H9 (cell line): ENCODE results near the gene GRID1. TPM values are rescaled to one million over a fixed set of nuclear protein-coding genes. Genes with fewer than 3 reads are reported as not detected.

Source experiments
- DNase-seq: peaks from one replicate; pipeline ENCODE4 v3.0.0-alpha.2; 2017
- H2AFZ ChIP-seq: one replicate; pipeline ENCODE4 v1.6.1; 2013; ENCODE audit warnings: mild to moderate bottlenecking, low read length, control low read depth, moderate library complexity
- H2AK5ac ChIP-seq: 2 replicates; pipeline ENCODE4 v1.6.1; 2013; ENCODE audit warnings: low read length, control low read depth, mixed read lengths; ENCODE audit not compliant: insufficient read length
- H2BK120ac ChIP-seq: one replicate; pipeline ENCODE4 v1.6.1; 2013; ENCODE audit warnings: low read depth, mild to moderate bottlenecking, low read length, control low read depth, inconsistent platforms; ENCODE audit not compliant: poor library complexity, severe bottlenecking
- H2BK12ac ChIP-seq: 2 replicates; pipeline ENCODE4 v1.6.1; 2013; ENCODE audit warnings: low read length, control low read depth, mixed read lengths, low read depth; ENCODE audit not compliant: insufficient read length
- H2BK15ac ChIP-seq: 2 replicates; pipeline ENCODE4 v1.6.1; 2013; ENCODE audit warnings: low read depth, low read length, control low read depth
- H2BK20ac ChIP-seq: one replicate; pipeline ENCODE4 v1.6.1; 2013; ENCODE audit warnings: low read depth, mild to moderate bottlenecking, low read length, control low read depth, inconsistent platforms; ENCODE audit not compliant: poor library complexity, severe bottlenecking
- H2BK5ac ChIP-seq: 2 replicates; pipeline ENCODE4 v1.6.1; 2013; ENCODE audit warnings: low read length, control low read depth, mixed read lengths; ENCODE audit not compliant: insufficient read length
- H3K14ac ChIP-seq: 2 replicates; pipeline ENCODE4 v1.6.1; 2013; ENCODE audit warnings: low read length, control low read depth; ENCODE audit not compliant: insufficient read depth
- H3K18ac ChIP-seq: 2 replicates; pipeline ENCODE4 v1.6.1; 2013; ENCODE audit warnings: low read depth, mild to moderate bottlenecking, mixed read lengths, low read length, control low read depth; ENCODE audit not compliant: insufficient read length
- H3K23ac ChIP-seq: 2 replicates; pipeline ENCODE4 v1.6.1; 2013; ENCODE audit warnings: low read length, control low read depth, mixed read lengths, low read depth; ENCODE audit not compliant: insufficient read length
- H3K23me2 ChIP-seq: 2 replicates; pipeline ENCODE4 v1.6.1; 2013; ENCODE audit warnings: low read depth, mild to moderate bottlenecking, mixed read lengths, low read length, control low read depth; ENCODE audit not compliant: insufficient read length, poor library complexity, severe bottlenecking
- H3K27ac ChIP-seq: 2 replicates; pipeline ENCODE4 v1.5.1; 2013; ENCODE audit warnings: low read length, control low read depth, mixed read lengths, low read depth; ENCODE audit not compliant: insufficient read length
- H3K27me3 ChIP-seq: 2 replicates; pipeline ENCODE4 v1.6.1; 2013; ENCODE audit warnings: low read length, control low read depth, inconsistent platforms; ENCODE audit not compliant: insufficient read depth
- H3K4ac ChIP-seq: 2 replicates; pipeline ENCODE4 v1.6.1; 2013; ENCODE audit warnings: low read depth, mild to moderate bottlenecking, control low read depth, inconsistent platforms, low read length, moderate library complexity
- H3K4me1 ChIP-seq: 2 replicates; pipeline ENCODE4 v1.6.1; 2013; ENCODE audit warnings: low read length, control low read depth, inconsistent platforms; ENCODE audit not compliant: insufficient read depth
- H3K4me2 ChIP-seq: 2 replicates; pipeline ENCODE4 v1.6.1; 2013; ENCODE audit warnings: low read length, control low read depth, mixed read lengths; ENCODE audit not compliant: insufficient read length, insufficient read depth
- H3K56ac ChIP-seq: 2 replicates; pipeline ENCODE4 v1.6.1; 2013; ENCODE audit warnings: low read depth, mild to moderate bottlenecking, mixed read lengths, low read length, control low read depth; ENCODE audit not compliant: insufficient read length
- H3K79me1 ChIP-seq: 2 replicates; pipeline ENCODE4 v1.6.1; 2013; ENCODE audit warnings: low read depth, mild to moderate bottlenecking, moderate library complexity, low read length, control low read depth, inconsistent platforms; ENCODE audit not compliant: insufficient read depth, poor library complexity, severe bottlenecking
- H3K79me2 ChIP-seq: 2 replicates; pipeline ENCODE4 v1.6.1; 2013; ENCODE audit warnings: low read length, control low read depth, inconsistent platforms; ENCODE audit not compliant: insufficient read depth
- H3K9ac ChIP-seq: 2 replicates; pipeline ENCODE4 v1.6.1; 2013; ENCODE audit warnings: low read length, control low read depth, mixed read lengths; ENCODE audit not compliant: insufficient read length; ENCODE audit errors: extremely low read depth
- H3K9me3 ChIP-seq: one replicate; pipeline ENCODE4 v1.6.1; 2013; ENCODE audit warnings: low read depth, low read length, inconsistent platforms; ENCODE audit not compliant: control insufficient read depth
- H3T11ph ChIP-seq: one replicate; pipeline ENCODE4 v1.6.1; 2013; ENCODE audit warnings: mild to moderate bottlenecking, low read length, control low read depth, inconsistent platforms
- H4K20me1 ChIP-seq: one replicate; pipeline ENCODE4 v1.6.1; 2013; ENCODE audit not compliant: control insufficient read depth, insufficient read length, insufficient read depth
- H4K5ac ChIP-seq: 2 replicates; pipeline ENCODE4 v1.6.1; 2013; ENCODE audit warnings: low read depth, mild to moderate bottlenecking, mixed read lengths, low read length, control low read depth; ENCODE audit not compliant: insufficient read length
- H4K8ac ChIP-seq: replicated peaks from 2 replicates; pipeline ENCODE4 v1.6.1; 2013; ENCODE audit warnings: low read length, control low read depth, mixed read lengths, low read depth; ENCODE audit not compliant: insufficient read length
- H4K91ac ChIP-seq: 2 replicates; pipeline ENCODE4 v1.6.1; 2013; ENCODE audit warnings: low read depth, mild to moderate bottlenecking, moderate library complexity, mixed read lengths, low read length, control low read depth; ENCODE audit not compliant: insufficient read length
- H3K27ac Mint-ChIP-seq, 3 experiments: 2 replicates in 2 of 3; 3 replicates in 1 of 3; pipeline ENCODE4 v1.8.0; 2020 to 2021; ENCODE audit warnings: mixed read lengths in 3 of 3, mild to moderate bottlenecking in 1 of 3, moderate library complexity in 1 of 3
- H3K27me3 Mint-ChIP-seq: 2 replicates; pipeline ENCODE4 v1.8.0; 2021; ENCODE audit warnings: low read depth, mild to moderate bottlenecking, moderate library complexity, mixed read lengths
- H3K36me3 Mint-ChIP-seq, 3 experiments: 2 replicates in 2 of 3; 3 replicates in 1 of 3; pipeline ENCODE4 v1.8.0; 2020 to 2021; ENCODE audit warnings: low read depth in 3 of 3, mixed read lengths in 3 of 3; ENCODE audit not compliant: insufficient read depth in 1 of 3
- H3K4me1 Mint-ChIP-seq, 2 experiments: 2 replicates each; pipeline ENCODE4 v1.8.0; 2020; ENCODE audit warnings: mixed read lengths in 2 of 2
- H3K4me3 Mint-ChIP-seq, 2 experiments: 2 replicates in 1 of 2; 3 replicates in 1 of 2; pipeline ENCODE4 v1.8.0; 2020 to 2021; ENCODE audit warnings: mild to moderate bottlenecking in 2 of 2, mixed read lengths in 2 of 2, moderate library complexity in 1 of 2
- H3K9me3 Mint-ChIP-seq, 2 experiments: 2 replicates in 1 of 2; 3 replicates in 1 of 2; pipeline ENCODE4 v1.8.0; 2020; ENCODE audit warnings: mild to moderate bottlenecking in 2 of 2, mixed read lengths in 2 of 2, moderate library complexity in 1 of 2
- whole genome bisulfite sequencing: extraction: QIAGEN DNeasy Blood & Tissue Kit; methylation state at CpG from one replicate; pipeline ENCODE4 v1.1.7; 2013; ENCODE audit warnings: missing lambda C conversion rate, low lambda C conversion rate, mixed read lengths; ENCODE audit not compliant: insufficient read length; ENCODE audit errors: extremely low coverage; 5-methylcytosine and 5-hydroxymethylcytosine counted together
- total RNA-seq: library from RNA; stranded (reverse); gene quantifications from 2 replicates; pipeline ENCODE4 v1.2.1, GENCODE V29; 2021
- TF ChIP-seq, protein P1 (sequence below): fragments of 200-600 bp; sonication (generic); conservative IDR thresholded peaks from 3 replicates; pipeline ENCODE4 v1.8.0; 2021; ENCODE audit warnings: antibody characterized with exemption, mild to moderate bottlenecking

GRID1 gene
- total RNA-seq, 1 experiment from 2014 or later, result 0.35 TPM

DNA sequence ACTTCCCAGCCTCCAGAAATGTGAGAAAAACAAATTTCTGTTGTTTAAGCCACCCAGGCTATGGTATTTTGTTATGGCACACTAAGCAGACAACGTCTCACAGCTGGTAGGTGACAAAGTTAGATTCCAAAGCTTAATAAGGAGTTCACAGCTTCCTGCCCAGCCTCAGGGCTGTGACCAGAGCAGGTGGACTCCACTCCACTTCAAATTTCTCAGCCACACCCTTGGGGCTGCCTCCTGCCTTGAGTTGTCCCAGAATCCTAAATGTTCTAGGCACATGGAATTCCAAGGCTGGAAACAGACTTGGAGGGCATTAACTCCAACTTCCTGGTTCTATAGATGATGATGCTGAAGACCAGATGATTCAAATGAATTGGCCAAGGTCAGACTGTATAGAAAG is 310.7 kb downstream of the GRID1 start:
- no peak overlapping the region for H3K4me2 ChIP-seq
- no peaks in the 10 kb centered on the region for H3K4me1 ChIP-seq
- no peak overlapping the region for H3K18ac ChIP-seq
- H3K23ac ChIP-seq, result no peak overlapping the region
- no peaks in the 10 kb centered on the region for H4K20me1 ChIP-seq
- no peak overlapping the region for H2BK5ac ChIP-seq
- H2BK12ac ChIP-seq, result no peak overlapping the region
- Mint-ChIP-seq H3K27ac (no peak overlapping the region), H3K9me3 (peaks cover 0 to 4% of the 10 kb centered on the region in 2 experiments; a peak in 3 of 5 replicates), H3K36me3 (no peaks in the 10 kb centered on the region; a peak in 1 of 7 replicates), H3K4me3 (no peak overlapping the region), H3K27me3 (peaks cover 11% of the 10 kb centered on the region), H3K4me1 (peaks cover 4% of the 10 kb centered on the region in 2 experiments; a peak in 2 of 4 replicates)
- H3K27ac ChIP-seq, result no peak overlapping the region
- no peak overlapping the region for H3K4ac ChIP-seq
- H3K79me1 ChIP-seq, result no peaks in the 10 kb centered on the region
- H2AK5ac ChIP-seq, result no peak overlapping the region
- no peaks in the 10 kb centered on the region for H3K79me2 ChIP-seq
- H4K91ac ChIP-seq, result no peak overlapping the region
- H3K56ac ChIP-seq, result no peak overlapping the region
- no peak for DNase-seq
- no peak overlapping the region for H2BK120ac ChIP-seq
- H4K5ac ChIP-seq, result no peak overlapping the region
- no peak overlapping the region for H2AFZ ChIP-seq
- H3T11ph ChIP-seq, result no peak overlapping the region
- no peak overlapping the region for H2BK20ac ChIP-seq
- H3K9me3 ChIP-seq, result no peaks in the 10 kb centered on the region
- no CpG with 5 or more reads among the region's 1 CpG for WGBS
- no peak overlapping the region for H3K14ac ChIP-seq
- H3K27me3 ChIP-seq, result no peaks in the 10 kb centered on the region
- H3K23me2 ChIP-seq, result no peaks in the 10 kb centered on the region
- no peak overlapping the region for H2BK15ac ChIP-seq
- H3K9ac ChIP-seq, result no peak overlapping the region
- no peak overlapping the region for H4K8ac ChIP-seq
- TF ChIP-seq, protein P1, sequence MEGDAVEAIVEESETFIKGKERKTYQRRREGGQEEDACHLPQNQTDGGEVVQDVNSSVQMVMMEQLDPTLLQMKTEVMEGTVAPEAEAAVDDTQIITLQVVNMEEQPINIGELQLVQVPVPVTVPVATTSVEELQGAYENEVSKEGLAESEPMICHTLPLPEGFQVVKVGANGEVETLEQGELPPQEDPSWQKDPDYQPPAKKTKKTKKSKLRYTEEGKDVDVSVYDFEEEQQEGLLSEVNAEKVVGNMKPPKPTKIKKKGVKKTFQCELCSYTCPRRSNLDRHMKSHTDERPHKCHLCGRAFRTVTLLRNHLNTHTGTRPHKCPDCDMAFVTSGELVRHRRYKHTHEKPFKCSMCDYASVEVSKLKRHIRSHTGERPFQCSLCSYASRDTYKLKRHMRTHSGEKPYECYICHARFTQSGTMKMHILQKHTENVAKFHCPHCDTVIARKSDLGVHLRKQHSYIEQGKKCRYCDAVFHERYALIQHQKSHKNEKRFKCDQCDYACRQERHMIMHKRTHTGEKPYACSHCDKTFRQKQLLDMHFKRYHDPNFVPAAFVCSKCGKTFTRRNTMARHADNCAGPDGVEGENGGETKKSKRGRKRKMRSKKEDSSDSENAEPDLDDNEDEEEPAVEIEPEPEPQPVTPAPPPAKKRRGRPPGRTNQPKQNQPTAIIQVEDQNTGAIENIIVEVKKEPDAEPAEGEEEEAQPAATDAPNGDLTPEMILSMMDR, result no peak
